ENCODE results near the gene RABL6.

The RABL6 gene

GRCh38 chr9:136850866-136851775, 43.4 kb downstream of the RABL6 start:
- Mint-ChIP-seq H3K36me3 (ENCODE audit: low read depth) (peaks cover 72% of the 10 kb centered on the region), H3K9me3 (no peaks in the 10 kb centered on the region), H3K4me1 (ENCODE audit: low read depth) (peaks cover 36% of the 10 kb centered on the region), H3K4me3 (no peak overlapping the region), H3K27me3 (peaks cover 11% of the 10 kb centered on the region), H3K27ac (no peak overlapping the region)
- intact Hi-C loops (cut with micrococcal nuclease), result no loop called here

- Mint-ChIP-seq H3K9me3 (no peaks in the 10 kb centered on the region), H3K27me3 (peaks cover 4% of the 10 kb centered on the region), H3K36me3 (ENCODE audit: low read depth) (peaks cover 72% of the 10 kb centered on the region), H3K4me3 (no peak within 1 kb of the TSS), H3K4me1 (ENCODE audit: low read depth) (peaks cover 28% of the 10 kb centered on the region), H3K27ac (no peak within 1 kb of the TSS)
- intact Hi-C loops (cut with micrococcal nuclease), result no loop called here
These were observed 44.4 kb downstream of the RABL6 start, which contains the start of gene MAMDC4 for GRCh38 chr9:136851941-136852663. Gene MAMDC4 (plus strand): TSS chr9:136852346. CDS start chr9:136852417, 71 bp downstream.

GRCh38 chr9:136852664-136853595, 45.2 kb downstream of the RABL6 start:
- Mint-ChIP-seq H3K27ac (no peak overlapping the region), H3K4me1 (ENCODE audit: low read depth) (peaks cover 20% of the 10 kb centered on the region), H3K9me3 (no peaks in the 10 kb centered on the region), H3K36me3 (ENCODE audit: low read depth) (peaks cover 65% of the 10 kb centered on the region), H3K27me3 (no peaks in the 10 kb centered on the region), H3K4me3 (no peak overlapping the region)
- intact Hi-C loops (cut with micrococcal nuclease), result no loop called here

- no peaks in the 10 kb centered on the region for H3K9me3 Mint-ChIP-seq
- peaks cover 19% of the 10 kb centered on the region for H3K4me1 Mint-ChIP-seq (ENCODE audit: low read depth)
- no peak overlapping the region for H3K27ac Mint-ChIP-seq
These were observed 45.9 kb downstream of the RABL6 start for GRCh38 chr9:136853596-136854112.

GRCh38 chr9:136854113-136854841, 46.5 kb downstream of the RABL6 start:
- H3K4me3 Mint-ChIP-seq, result no peak overlapping the region
- no peak overlapping the region for H3K27ac Mint-ChIP-seq
- no peaks in the 10 kb centered on the region for H3K9me3 Mint-ChIP-seq
- H3K36me3 Mint-ChIP-seq (ENCODE audit: low read depth), result peaks cover 58% of the 10 kb centered on the region
- peaks cover 19% of the 10 kb centered on the region for H3K4me1 Mint-ChIP-seq (ENCODE audit: low read depth)
- no peaks in the 10 kb centered on the region for H3K27me3 Mint-ChIP-seq
- intact Hi-C loops (cut with micrococcal nuclease), result no loop called here

More at GRCh38 chr9:136853596-136854112, 45.9 kb downstream of the RABL6 start:
- intact Hi-C loops (cut with micrococcal nuclease), result no loop called here
- H3K4me3 Mint-ChIP-seq, result no peak overlapping the region
- peaks cover 58% of the 10 kb centered on the region for H3K36me3 Mint-ChIP-seq (ENCODE audit: low read depth)
- H3K27me3 Mint-ChIP-seq, result no peaks in the 10 kb centered on the region

GRCh38 chr9:136854842-136855460, 47.2 kb downstream of the RABL6 start:
- peaks cover 58% of the 10 kb centered on the region for H3K36me3 Mint-ChIP-seq (ENCODE audit: low read depth)
- no peak overlapping the region for H3K27ac Mint-ChIP-seq
- intact Hi-C loops (cut with micrococcal nuclease), result no loop called here
- H3K4me3 Mint-ChIP-seq, result no peak overlapping the region
- H3K4me1 Mint-ChIP-seq (ENCODE audit: low read depth), result peaks cover 14% of the 10 kb centered on the region
- no peaks in the 10 kb centered on the region for H3K9me3 Mint-ChIP-seq
- H3K27me3 Mint-ChIP-seq, result no peaks in the 10 kb centered on the region

- Mint-ChIP-seq H3K27ac (no peak overlapping the region), H3K9me3 (no peaks in the 10 kb centered on the region), H3K27me3 (no peaks in the 10 kb centered on the region), H3K36me3 (ENCODE audit: low read depth) (peaks cover 58% of the 10 kb centered on the region), H3K4me1 (ENCODE audit: low read depth) (peaks cover 9% of the 10 kb centered on the region), H3K4me3 (no peak overlapping the region)
- intact Hi-C loops (cut with micrococcal nuclease), result no loop called here
These were observed 47.8 kb downstream of the RABL6 start for GRCh38 chr9:136855461-136856078.

GRCh38 chr9:136856079-136856476, 48.3 kb downstream of the RABL6 start:
- H3K36me3 Mint-ChIP-seq (ENCODE audit: low read depth), result peaks cover 58% of the 10 kb centered on the region
- intact Hi-C loops (cut with micrococcal nuclease), result no loop called here
- no peaks in the 10 kb centered on the region for H3K9me3 Mint-ChIP-seq
- no peaks in the 10 kb centered on the region for H3K27me3 Mint-ChIP-seq
- H3K27ac Mint-ChIP-seq, result no peak overlapping the region
- no peak overlapping the region for H3K4me3 Mint-ChIP-seq
- H3K4me1 Mint-ChIP-seq (ENCODE audit: low read depth), result peaks cover 5% of the 10 kb centered on the region

- H3K36me3 Mint-ChIP-seq (ENCODE audit: low read depth), result peaks cover 58% of the 10 kb centered on the region
- H3K4me3 Mint-ChIP-seq, result no peak overlapping the region
- H3K9me3 Mint-ChIP-seq, result no peaks in the 10 kb centered on the region
- no peak overlapping the region for H3K27ac Mint-ChIP-seq
- no peaks in the 10 kb centered on the region for H3K4me1 Mint-ChIP-seq (ENCODE audit: low read depth)
- intact Hi-C loops (cut with micrococcal nuclease), result no loop called here
- no peaks in the 10 kb centered on the region for H3K27me3 Mint-ChIP-seq
These were observed 48.9 kb downstream of the RABL6 start for GRCh38 chr9:136856541-136857141.

GRCh38 chr9:136857166-136857565, 49.4 kb downstream of the RABL6 start:
- no peak overlapping the region for H3K27ac Mint-ChIP-seq
- no peak overlapping the region for H3K4me3 Mint-ChIP-seq
- intact Hi-C loops (cut with micrococcal nuclease), result no loop called here
- H3K4me1 Mint-ChIP-seq (ENCODE audit: low read depth), result no peaks in the 10 kb centered on the region
- peaks cover 58% of the 10 kb centered on the region for H3K36me3 Mint-ChIP-seq (ENCODE audit: low read depth)
- no peaks in the 10 kb centered on the region for H3K27me3 Mint-ChIP-seq
- H3K9me3 Mint-ChIP-seq, result no peaks in the 10 kb centered on the region

GRCh38 chr9:136857581-136858412, 50.0 kb downstream of the RABL6 start:
- H3K9me3 Mint-ChIP-seq, result no peaks in the 10 kb centered on the region
- H3K27ac Mint-ChIP-seq, result no peak overlapping the region
- H3K36me3 Mint-ChIP-seq (ENCODE audit: low read depth), result peaks cover 63% of the 10 kb centered on the region
- H3K4me1 Mint-ChIP-seq (ENCODE audit: low read depth), result no peaks in the 10 kb centered on the region
- intact Hi-C loops (cut with micrococcal nuclease), result no loop called here
- no peaks in the 10 kb centered on the region for H3K27me3 Mint-ChIP-seq
- no peak overlapping the region for H3K4me3 Mint-ChIP-seq

Measured in dendritic cell treated with granulocyte-macrophage colony-stimulating factor and Interleukin-4, amounts not matched to agents 40 ng/mL and 50 ng/mL, for 4 days (primary cell).